ENCODE data around the gene SLC22A31.
"Not testable (repeated sequence)": the region's sequence is repeated elsewhere in the genome, so short reads cannot be mapped to it uniquely, and the experiment has no call there.

The SLC22A31 gene

DNA sequence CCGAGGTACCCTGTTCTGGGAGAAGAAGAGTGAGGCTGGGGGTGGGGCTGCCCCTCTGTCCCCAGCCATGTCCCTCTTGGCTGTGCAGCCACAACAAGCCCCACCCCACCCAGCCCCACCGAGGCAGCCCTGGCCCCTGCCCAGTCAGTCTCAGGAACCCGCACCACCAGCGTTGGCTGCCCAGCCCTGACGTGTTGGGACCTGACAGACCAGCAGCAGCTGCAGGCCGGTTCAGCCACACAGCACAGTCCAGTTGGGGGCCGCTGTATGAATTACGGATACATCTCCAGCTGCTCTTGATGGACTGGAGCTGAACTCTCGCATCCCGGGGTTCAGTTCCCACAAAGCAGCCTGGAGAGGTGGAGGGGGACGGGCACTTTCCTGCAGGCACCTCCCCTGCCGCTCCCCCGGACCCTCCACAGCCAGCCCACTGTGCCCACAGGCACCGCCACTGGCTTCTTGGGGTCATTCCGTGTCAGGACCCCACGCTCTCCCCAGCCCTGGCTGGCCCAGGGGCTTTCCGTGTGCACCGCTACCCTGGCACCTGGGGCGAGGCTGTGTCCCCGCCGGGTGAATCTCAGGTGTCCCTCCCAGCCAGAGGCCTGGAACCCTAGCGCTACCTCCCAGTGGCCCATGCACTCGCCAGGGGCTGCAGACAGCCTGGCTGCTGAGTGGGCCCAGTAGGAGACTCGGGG lies 21.7 kb downstream of the SLC22A31 start:
- DNase-seq = no peak

DNA sequence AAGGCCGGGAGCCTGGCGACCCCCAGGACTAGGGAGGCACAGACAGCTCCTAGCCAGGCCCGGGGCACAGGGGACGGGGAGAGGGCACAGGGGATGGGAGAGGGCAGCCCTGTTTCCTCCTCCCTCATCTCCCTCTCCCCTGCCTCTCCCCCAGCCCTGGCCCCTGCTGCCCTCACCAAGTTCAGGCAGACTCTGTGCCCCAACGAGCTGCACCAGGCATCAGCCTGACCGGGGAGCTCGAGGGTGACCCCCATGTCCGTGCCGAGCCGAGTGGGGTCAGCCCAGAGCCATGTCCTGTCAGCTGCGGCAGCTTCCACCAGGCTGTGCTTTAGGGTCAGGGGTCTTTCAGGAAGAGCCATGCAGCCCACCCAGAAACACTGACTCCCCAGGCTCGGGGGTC lies 22.8 kb downstream of the SLC22A31 start:
- DNase-seq = no peak

DNA sequence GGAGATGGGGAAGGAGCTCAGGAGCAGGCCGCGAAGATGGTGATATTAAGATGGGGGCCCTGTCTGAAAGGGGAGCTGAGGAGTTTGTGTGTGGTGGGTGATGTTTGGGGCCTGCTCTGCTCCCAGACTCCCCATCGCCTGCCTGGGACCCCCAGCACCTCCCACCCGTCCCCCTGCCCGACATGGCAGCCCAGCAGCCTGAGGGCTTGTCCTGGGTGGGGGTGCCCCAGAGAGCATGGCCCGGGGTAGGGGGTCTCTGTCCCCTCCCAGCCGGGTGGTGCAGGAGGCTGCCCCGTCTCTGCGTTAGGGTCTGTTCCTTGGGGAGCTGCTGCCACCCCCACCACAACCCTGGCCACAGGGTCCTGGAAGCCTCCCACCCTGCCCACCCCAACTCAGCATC lies 23.6 kb downstream of the SLC22A31 start:
- no peak for DNase-seq

DNA sequence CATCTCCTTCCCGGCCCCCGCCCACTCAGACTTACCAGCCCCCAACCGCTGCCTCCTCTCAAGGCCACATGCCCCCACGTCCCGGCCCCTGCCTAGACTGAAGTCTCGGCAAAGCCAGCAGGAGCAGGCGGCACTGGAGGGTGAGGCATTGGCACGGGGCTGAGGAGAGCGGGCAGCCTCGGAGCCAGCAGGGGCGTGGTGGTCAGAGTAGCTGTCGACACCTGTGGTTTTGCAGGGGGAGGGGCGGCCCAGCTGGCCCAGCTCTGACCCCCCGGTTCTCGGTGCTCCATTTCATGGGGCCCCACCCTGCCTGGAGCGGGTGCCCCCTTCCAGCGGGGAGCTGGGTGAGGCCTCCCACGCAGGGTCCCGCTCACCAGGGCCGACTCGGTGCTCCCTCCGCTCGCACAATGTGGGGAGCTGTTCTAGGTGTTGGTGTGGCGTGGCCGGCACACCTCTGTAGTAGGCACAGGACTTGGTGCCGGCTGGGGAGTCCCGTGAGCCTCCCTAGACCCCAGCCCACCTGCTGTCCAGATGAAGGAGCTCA lies 24.1 kb downstream of the SLC22A31 start:
- DNase-seq = no peak

DNA sequence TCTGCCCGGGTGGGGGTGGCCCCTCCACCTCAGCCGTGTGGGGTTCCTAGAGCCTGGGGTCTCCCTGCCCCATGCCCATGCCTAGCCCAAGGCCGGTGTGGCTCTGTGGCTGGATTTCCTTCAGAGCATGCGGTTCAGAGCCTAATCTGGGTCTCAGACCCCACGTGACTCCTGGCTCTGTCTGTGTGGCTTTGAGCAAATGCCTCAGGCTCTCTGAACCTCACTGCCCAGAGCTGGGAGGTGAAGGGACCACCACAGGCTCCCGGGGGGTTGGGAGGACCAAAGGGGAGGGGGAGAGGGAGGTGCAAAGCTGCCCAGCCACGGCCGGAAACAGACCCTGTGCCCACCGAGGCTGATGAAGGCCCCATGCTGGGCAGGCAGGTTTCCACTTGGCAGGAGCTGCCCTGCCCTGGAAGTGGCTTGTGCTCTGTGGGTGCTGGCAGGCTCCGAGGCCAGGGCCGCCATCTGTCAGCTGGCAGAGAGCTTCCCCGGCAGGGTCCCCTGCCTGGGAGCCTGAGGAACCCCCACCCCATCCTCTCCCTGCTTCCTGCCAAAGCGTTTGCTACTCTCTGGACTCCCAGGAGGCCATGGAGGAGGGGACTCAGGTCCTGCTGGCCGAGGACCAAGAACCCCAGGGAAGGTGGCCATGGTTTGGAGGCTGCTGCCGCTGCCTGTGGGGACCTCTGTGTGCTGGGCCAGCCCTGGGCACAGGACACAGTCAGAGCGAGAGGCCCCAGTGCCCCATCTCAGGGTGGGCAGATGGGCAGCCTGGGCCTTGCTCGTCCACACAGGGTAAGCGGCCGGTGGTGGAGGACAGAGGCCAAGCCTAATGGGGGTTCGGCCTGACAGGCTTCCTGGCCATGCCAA lies 24.8 kb downstream of the SLC22A31 start:
- no peak for DNase-seq

DNA sequence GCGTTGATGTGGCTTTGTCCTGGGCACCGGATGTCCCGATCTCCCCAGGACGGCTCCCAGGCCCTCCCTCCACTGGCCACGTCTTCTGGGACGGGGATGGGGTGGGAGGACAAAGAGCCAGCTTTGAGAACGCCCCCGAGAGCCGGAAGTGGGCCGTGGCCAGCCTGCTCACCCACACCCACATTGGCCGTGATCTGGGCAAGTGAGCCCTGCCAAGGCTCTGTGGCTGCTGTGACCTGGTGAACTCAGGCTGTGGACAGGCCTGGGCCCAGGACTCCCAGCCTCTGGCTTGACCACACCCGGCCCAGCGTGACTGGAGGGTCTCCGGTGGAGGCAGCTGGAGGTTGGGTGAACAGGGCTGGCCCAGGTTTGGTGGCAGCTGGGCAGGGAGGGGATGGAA lies 25.5 kb downstream of the SLC22A31 start:
- no peak for DNase-seq

DNA sequence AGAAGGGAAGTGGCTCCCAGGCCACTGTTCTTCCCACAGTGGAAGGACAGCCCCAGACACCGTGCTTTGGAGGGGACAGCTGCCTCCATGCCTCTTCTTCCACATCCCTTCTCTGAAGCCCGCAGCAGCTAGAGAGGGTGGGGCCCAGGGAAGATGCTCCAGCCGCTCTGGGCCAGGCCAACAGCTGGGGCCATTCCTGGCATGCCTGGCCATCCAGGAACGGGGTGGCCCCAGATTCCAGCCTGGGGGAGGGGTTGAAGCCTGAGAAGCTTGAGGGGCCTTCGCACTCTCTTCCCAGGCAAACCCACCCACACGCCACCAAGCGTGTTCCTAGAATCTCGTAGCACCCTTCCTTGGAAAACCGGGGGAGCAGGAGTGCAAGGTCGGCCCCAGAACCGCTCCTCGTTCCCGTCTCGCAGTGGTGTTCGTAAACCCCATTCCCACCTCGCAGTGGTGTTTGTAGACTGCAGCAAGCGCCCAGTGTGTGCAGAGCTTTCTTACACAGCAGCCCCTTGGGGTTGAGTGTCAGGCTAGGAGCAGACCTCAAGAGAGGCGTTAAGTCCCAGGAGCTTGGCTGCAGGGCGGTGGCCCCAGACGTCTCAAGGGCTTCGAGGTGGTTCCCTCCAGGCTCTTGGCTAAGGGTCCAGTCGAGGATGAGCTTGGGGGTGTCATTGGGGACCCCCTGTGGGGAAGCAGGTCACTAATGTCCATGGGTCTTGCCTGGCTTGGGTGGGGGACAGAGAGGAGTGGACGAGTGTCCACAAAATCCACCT lies 26.1 kb downstream of the SLC22A31 start:
- DNase-seq = no peak

DNA sequence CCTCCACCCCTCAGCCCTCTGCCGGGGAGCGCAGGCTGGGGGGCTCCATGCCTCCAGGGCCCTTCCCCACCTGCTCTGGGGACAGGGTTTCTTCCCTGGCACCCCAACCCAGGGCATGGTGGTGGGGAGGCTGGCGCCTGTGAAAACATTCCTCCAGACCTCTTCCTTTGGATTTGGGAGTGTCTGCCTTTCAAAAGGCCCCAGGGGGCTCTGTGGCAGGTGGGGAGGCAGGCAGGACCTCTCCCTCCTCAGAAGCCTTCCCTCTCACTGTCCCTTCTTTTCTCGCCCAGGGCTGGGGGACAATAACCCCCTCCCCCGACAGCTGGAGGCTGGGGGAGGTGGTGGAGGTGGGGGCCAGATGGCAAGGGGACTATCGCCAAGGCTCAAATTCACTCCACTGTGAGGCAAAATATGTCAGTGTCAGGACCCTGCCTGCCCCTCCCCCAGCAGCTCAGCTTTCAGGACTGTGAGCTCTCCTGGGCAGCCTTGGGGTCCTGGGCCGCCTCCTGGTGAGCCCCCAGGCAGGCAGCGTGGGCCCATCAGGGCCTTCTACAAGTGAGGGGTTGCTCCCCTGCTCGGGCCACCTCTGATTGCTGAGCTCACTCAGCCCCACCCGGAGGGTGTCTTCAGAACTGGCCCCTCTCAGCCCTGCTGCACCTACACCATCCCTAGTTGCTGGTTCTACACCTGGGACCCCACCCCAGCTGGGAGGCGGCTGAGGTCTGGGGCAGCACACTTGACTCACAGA lies 27.0 kb downstream of the SLC22A31 start:
- DNase-seq = no peak

DNA sequence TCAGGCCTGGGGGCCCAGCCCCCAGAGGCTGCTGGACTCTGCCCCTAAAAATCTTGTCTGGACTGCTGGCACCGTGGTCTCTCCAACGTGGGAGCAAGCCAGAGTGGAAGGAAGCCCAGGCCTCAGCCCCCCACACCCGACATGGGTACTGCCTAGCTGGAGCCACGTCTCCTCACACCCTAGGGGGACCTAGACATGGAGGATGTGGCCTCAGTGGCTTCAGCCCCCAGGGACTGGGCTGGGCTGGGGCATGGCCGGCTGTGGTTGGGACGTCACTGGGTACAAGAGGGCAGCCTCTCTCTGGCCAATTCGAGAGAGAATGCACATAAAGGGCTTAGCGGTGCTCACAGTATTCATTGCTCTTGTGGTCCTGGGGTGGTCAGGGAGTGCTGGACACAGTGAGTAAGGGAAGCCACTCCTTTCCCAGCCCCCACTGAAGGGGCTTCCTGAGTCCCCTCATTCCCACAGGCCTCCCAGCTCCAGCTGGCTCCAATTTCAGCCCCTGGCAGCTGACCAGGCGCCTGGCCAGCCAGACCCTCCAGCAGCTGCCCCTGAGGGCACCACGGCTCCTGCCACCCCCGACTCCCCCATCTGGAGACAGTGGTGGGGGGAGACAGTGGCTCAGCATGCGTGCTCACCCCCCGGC lies 27.7 kb downstream of the SLC22A31 start:
- no peak for DNase-seq

DNA sequence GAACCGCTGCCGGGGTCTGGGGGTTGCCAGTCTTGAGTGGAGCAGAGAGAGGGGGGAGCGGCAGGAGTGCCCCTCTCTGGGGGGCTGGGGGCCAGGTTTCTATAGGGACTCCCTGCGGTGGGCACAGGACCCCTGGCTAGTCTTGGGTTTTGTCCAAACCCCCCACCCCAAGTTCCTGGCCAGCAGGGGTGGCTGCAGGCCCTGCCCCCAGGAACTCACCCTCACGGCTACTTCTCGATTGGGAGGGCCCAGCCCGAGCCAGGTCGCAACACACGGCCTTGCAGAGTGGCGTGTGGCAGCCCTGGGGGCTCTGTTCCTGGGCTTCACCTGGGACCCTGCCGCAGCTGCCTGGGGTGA lies 28.2 kb downstream of the SLC22A31 start:
- DNase-seq = no peak

DNA sequence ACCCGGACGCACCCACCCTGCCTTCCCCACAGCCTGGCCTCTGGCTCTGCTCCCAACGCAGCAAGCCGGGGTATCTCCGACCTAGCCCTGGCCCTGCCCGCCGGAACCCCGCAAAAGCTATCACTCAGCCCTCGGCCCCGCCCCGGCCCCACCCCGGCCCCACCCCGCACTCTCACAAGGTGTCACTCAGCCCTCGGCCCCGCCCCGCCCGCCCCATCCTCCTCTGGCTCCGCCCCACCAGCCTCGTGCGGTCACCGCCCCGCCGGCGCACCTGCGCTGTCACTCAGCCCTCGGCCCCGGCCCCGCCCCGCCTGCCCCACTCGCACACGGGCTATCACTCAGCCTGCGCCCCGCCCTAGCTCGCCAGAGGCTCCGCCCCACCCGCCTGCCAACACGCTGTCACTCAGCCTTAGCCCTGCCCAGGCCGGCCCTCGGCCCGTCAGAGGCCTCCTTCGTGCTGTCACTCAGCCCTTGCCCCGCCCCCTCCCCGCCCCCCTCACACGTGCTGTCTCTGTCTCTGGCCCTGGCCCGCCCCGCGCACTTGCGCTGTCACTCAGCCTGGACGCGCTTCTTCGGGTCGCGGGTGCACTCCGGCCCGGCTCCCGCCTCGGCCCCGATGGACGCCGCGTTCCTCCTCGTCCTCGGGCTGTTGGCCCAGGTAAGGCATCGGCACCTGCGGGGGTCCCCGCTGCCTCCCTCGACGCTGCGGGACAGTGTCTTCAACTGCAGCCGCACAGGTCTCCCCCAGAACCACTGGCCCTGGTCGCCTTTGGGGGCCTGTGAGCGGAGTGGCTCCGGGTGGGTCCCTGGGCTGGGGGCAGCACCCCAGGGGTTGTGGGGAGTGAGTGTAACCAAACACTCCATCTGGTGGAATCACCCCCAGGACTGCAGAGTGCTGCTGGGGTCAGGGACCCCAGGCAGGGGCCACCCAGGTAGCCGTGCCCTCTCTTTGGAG lies 28.8 kb downstream of the SLC22A31 start, which contains the start of gene CDH15:
Gene CDH15 (plus strand): TSS at position 533 of the 955 bp plus-strand sequence. CDS start 84 bp downstream, at position 617.
- DNase-seq = no peak

DNA sequence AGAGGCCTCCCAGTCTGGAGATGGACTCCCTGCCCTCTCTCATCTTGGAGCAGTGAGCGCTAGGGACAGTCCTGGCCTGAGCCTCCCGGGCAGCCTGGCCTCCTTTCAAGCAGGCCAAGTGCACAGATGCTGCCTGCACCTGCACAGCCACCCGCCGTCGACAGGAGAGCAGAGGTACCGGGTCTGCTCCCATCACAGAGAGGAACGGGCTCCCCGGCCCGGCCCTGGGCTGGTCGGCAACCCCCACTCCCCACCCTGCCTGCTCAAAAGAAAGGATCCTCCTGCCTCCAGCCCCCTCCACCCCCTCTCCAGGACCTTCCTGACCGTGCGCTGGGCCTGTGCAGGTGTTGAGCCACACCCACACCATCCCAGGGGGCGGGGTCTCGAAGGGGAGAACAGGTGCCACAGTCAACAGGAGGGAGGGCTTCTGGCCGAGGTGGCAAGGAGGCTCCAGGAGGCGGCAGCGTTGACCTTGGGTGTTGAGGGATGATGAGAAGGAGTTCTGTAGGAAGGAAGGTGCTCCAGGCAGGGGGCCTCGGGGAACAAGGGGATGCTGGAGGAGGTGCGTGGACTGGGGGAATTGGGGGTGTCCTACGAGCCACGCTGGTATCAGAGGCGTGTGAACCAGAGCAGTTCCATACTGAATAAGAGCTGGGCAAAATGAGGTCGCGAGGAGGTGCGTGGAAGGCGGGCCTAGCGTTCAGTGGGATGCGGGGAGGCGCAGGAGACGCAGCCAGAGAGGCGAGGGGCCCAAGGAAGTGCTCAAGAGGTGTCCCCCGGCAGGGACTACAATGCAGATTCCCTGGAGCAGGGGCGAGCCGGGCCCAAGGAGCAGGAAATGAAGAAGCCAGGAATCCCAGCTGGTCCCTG lies 29.8 kb downstream of the SLC22A31 start:
- DNase-seq = no peak

DNA sequence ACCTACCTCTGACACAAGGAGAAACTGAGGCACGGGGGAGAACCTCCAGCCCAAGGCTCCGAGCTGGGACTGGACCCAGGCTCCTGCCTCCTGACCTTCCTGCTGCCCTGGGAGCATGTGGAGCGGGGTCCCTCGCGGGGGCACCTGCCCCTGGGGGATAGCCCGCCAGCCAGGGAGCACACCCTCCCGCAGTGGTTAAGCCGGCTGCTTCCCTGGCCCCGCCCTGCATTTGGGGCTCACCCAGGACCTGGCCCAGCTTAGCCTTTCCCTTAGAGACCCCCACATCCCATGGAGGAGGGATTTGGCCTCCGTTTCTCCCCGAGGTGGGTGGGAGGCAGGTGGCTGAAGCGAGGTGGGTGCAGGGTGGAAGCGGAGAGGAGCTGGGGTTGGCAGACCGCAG lies 30.6 kb downstream of the SLC22A31 start:
- DNase-seq = no peak

DNA sequence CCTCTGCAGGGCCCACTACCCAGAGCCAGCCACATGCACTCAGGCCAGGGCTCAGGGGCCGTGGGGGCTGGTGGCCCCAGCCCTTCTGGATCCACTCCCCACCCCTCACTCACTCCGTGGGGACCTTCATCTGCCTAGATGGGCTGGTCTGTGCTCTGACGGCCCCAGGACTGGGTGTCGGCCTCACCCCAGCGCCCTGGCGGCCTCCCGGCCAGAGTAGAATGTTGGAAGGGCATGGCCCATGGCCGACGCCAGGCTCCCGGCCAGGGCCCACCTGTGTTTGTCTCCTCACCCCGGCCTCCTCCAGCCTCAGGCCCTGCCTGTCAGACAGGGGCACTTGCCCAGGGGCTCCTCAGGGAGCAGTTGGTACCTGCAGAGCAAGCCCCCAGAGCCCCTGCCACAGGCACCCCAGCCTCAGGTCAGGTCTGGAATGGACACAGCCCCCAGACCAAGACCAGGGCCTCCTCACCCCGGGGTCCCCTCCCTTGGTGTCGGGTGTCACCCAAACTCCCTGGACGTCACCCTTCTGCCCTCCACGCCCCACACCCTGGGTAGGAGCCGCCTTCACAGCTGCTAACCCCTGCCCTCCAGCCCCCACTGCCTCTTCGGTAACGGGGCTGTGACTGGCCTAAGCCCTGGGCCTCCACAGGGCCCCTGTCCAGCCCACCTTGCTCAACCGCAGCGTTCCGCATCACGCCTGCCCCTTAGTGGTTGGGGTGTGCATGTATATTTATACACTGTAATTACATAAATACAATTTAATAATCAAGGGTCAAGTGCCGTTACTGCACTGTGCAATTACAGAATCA lies 31.8 kb downstream of the SLC22A31 start:
- DNase-seq = no peak

DNA sequence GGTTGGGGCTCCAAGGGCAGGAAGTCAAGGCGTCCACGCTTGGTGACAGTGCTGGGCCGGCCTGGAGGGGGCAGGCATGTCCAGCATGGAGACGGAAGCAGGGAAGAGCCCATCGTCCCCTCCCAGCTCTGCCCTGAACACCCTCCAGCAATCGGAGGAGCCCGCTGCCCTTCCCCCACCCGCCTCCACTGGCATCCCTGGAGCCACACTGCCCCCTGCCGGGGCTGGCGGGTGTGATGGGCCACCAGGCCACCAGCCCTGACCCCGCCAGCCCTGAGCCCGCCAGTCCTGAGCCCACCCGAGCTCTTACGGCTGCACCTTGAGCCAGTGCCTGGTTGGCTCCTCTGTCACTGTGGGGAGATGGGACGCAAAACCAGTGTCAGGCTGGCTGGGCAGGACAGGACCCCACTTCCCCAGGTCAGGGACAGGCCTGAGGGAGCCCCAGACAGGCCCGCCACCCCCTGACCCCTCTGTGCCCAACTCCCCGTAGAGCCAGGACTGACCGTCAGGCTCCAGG lies 32.9 kb downstream of the SLC22A31 start:
- DNase-seq = no peak

DNA sequence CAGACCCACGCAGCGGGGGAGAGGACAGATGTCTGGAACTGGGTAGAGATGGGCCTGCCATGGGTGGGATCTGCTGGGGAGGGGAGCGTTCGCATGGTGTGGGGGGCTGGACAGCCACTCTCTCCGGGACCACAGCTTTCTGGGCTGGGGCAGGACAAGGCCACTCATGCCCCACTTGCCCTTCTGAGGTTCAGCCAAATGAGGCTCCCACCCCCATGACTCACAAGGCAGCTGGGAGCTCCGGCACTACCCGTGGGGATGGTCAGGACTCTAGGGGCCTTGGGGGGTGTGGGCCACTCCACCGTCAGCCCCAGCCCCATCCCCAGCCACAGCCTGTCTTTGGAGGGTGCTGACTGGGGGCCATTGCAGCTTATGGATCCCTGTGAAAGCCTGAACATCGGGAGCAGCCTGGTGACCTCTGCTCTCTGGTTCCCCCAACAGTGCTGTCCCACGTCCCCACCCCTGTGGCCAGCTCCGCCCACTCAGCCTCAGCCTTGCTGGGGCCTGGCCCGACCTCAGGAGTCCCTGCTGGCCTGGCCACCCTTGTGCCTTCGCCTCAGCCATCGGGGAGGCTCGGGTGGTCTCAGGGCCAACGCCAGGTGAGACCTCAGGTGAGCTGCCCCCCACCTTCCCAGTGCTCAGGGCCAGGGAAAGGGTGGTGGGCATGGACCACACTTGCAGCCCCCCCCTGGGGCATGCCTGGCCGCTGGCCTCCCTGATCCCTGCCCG lies 33.5 kb downstream of the SLC22A31 start:
- no peak for DNase-seq

DNA sequence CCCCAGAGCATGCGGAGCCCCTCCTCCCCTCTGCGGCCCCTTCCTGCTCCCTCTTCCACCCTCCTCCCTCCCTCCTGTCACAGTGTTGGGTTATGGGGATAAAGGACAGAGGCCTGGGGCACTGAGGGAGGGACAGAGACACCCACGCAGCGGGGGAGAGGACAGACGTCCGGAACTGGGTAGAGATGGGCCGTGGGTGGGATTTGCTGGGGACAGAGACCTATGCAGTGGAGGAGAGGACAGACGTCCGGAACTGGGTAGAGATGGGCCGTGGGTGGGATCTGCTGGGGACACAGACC lies 34.7 kb downstream of the SLC22A31 start:
- DNase-seq = not testable (repeated sequence)
